Esophagus muscularis mucosa (tissue), 4 donors: Measurements from ENCODE around the gene PLEKHM1. TPM values are rescaled to one million over a fixed set of nuclear protein-coding genes. Genes with fewer than 3 reads are reported as not detected.
"Not testable (repeated sequence)": the region's sequence is repeated elsewhere in the genome, so short reads cannot be mapped to it uniquely, and the experiment has no call there.

Source experiments
- DNase-seq: peaks from one replicate; pipeline ENCODE4 v3.0.0-alpha.2; 2017; ENCODE audit errors: extremely low spot score
- H3K27ac ChIP-seq, 4 donors: fragments of 200-600 bp; sonication (generic); replicated peaks in 1 of 4; 1 replicate in 3 of 4; 2 replicates in 1 of 4; pipeline ENCODE4 v1.5.1; 2016 to 2019; ENCODE audit warnings: mild to moderate bottlenecking in 1 of 4
- H3K27me3 ChIP-seq, 4 donors: fragments of 200-600 bp; sonication (generic); one replicate each; pipeline versions ENCODE4 v1.5.1 to v1.6.0; 2016 to 2019
- H3K36me3 ChIP-seq, 4 donors: fragments of 200-600 bp; sonication (generic); one replicate each; pipeline ENCODE4 v1.5.1; 2016 to 2019
- H3K4me1 ChIP-seq, 4 donors: fragments of 200-600 bp; sonication (generic); one replicate each; pipeline ENCODE4 v1.5.1; 2016 to 2019
- H3K4me3 ChIP-seq, 4 donors: fragments of 200-600 bp; sonication (generic); 1 replicate in 2 of 4; 2 replicates in 2 of 4; pipeline ENCODE4 v1.5.1; 2016 to 2019; ENCODE audit warnings: mild to moderate bottlenecking in 4 of 4, moderate library complexity in 1 of 4
- H3K9me3 ChIP-seq, 4 donors: fragments of 200-600 bp; sonication (generic); 1 replicate in 3 of 4; 2 replicates in 1 of 4; pipeline ENCODE4 v1.5.1; 2016 to 2019
- POLR2AphosphoS5 ChIP-seq, 2 donors: sonication (generic); formaldehyde crosslinking; IDR thresholded peaks; one replicate each; pipeline ENCODE4 v1.6.1; 2017; ENCODE audit warnings: antibody characterized with exemption in 2 of 2
- WGBS: methylation state at CpG from one replicate; pipeline ENCODE4 v1.1.5; 2018; 5-methylcytosine and 5-hydroxymethylcytosine counted together
- intact Hi-C: fragments of 100-400 bp; cut with DNase I; formaldehyde crosslinking; loops from one replicate; pipeline ENCODE4 v1.15.1; 2023
- total RNA-seq, 4 donors: library from RNA; depleted of rRNA; stranded (reverse); fragments of >200 nt; gene quantifications; one replicate each; pipeline versions ENCODE4 v1.1.0 to v1.2.1, GENCODE V29; 2016

PLEKHM1 gene
- total RNA-seq, 4 donors from 2014 or later: 28.5 to 38.0 (median 36.0) TPM

- DNase-seq, H3K27me3 ChIP-seq, H3K27ac ChIP-seq, H3K4me3 ChIP-seq, H3K9me3 ChIP-seq, H3K36me3 ChIP-seq, intact Hi-C loops: not testable (repeated sequence)
- 78% methylated on average over 2 of the region's 4 CpGs for WGBS
- H3K4me1 ChIP-seq: peaks cover 14 to 33% (median 31%) of the 10 kb centered on the region in 4 donors
These were observed 1.6 kb upstream of the PLEKHM1 start for GRCh38 chr17:45492156-45492555.

- H3K36me3 ChIP-seq, H3K27me3 ChIP-seq, H3K9me3 ChIP-seq, intact Hi-C loops, DNase-seq: not testable (repeated sequence)
- Histone ChIP-seq H3K4me3 (peak overlapping the region; percentile 72 to 81 (median 77)), H3K4me1 (peaks cover 14 to 36% (median 33%) of the 10 kb centered on the region in 4 donors), H3K27ac (peak overlapping the region; percentile 86 to 93 (median 90))
- WGBS: under 1% methylated on average over 23 of the region's 30 CpGs
These were observed 323 bp downstream of the PLEKHM1 start for GRCh38 chr17:45490198-45490597.

- H3K4me3 ChIP-seq, H3K9me3 ChIP-seq, H3K36me3 ChIP-seq, DNase-seq, intact Hi-C loops, H3K27me3 ChIP-seq: not testable (repeated sequence)
- H3K4me1 ChIP-seq: peaks cover 23 to 48% (median 47%) of the 10 kb centered on the region in 4 donors
- 25% methylated on average over 2 of the region's 2 CpGs for WGBS
- peak overlapping the region; percentile 71 to 93 (median 88) for H3K27ac ChIP-seq
- TF ChIP-seq POLR2AphosphoS5 (IDR thresholded peaks at IDR 0.05): peak; percentile 74 to 82
These were observed 2.8 kb downstream of the PLEKHM1 start for GRCh38 chr17:45487704-45488103.

- H3K4me1 ChIP-seq: peaks cover 19 to 36% (median 31%) of the 10 kb centered on the region in 4 donors
- intact Hi-C loops, H3K27ac ChIP-seq, H3K9me3 ChIP-seq, H3K4me3 ChIP-seq, DNase-seq, H3K27me3 ChIP-seq: not testable (repeated sequence)
- peaks cover 0 to 18% (median 0%) of the 10 kb centered on the region in 4 donors for H3K36me3 ChIP-seq
- WGBS: 63% methylated on average over 3 of the region's 5 CpGs
These were observed 6.8 kb downstream of the PLEKHM1 start for GRCh38 chr17:45483591-45484216.

GRCh38 chr17:45483177-45483576 lies 7.3 kb downstream of the PLEKHM1 start:
- H3K27me3 ChIP-seq, H3K27ac ChIP-seq, intact Hi-C loops, H3K9me3 ChIP-seq, H3K4me3 ChIP-seq, DNase-seq: not testable (repeated sequence)
- H3K36me3 ChIP-seq: peaks cover 0 to 19% (median 1%) of the 10 kb centered on the region in 4 donors
- 72% methylated on average over 2 of the region's 3 CpGs for WGBS
- peaks cover 16 to 31% (median 25%) of the 10 kb centered on the region in 4 donors for H3K4me1 ChIP-seq

- H3K27ac ChIP-seq, intact Hi-C loops, H3K9me3 ChIP-seq, H3K4me3 ChIP-seq, H3K27me3 ChIP-seq, DNase-seq: not testable (repeated sequence)
- no CpG with 5 or more reads among the region's 4 CpGs for WGBS
- Histone ChIP-seq H3K4me1 (peaks cover 9 to 22% (median 17%) of the 10 kb centered on the region in 4 donors), H3K36me3 (peaks cover 5 to 28% (median 9%) of the 10 kb centered on the region in 4 donors)
These were observed 8.2 kb downstream of the PLEKHM1 start for GRCh38 chr17:45482317-45482716.

GRCh38 chr17:45475436-45475835 lies 15.1 kb downstream of the PLEKHM1 start:
- H3K9me3 ChIP-seq, H3K27ac ChIP-seq, H3K4me3 ChIP-seq, H3K27me3 ChIP-seq, H3K4me1 ChIP-seq, intact Hi-C loops, DNase-seq: not testable (repeated sequence)
- WGBS: 95% methylated on average over 14 of the region's 14 CpGs
- H3K36me3 ChIP-seq: peaks cover 31 to 68% (median 55%) of the 10 kb centered on the region in 4 donors

GRCh38 chr17:45472249-45472648 lies 18.3 kb downstream of the PLEKHM1 start:
- intact Hi-C loops, H3K27me3 ChIP-seq, H3K4me3 ChIP-seq, H3K9me3 ChIP-seq, H3K27ac ChIP-seq, H3K4me1 ChIP-seq, DNase-seq: not testable (repeated sequence)
- 72% methylated on average over 3 of the region's 3 CpGs for WGBS
- peaks cover 30 to 71% (median 64%) of the 10 kb centered on the region in 4 donors for H3K36me3 ChIP-seq

GRCh38 chr17:45469204-45469563 lies 21.3 kb downstream of the PLEKHM1 start:
- H3K4me3 ChIP-seq, DNase-seq, H3K27ac ChIP-seq, H3K4me1 ChIP-seq, intact Hi-C loops, H3K9me3 ChIP-seq, H3K27me3 ChIP-seq: not testable (repeated sequence)
- H3K36me3 ChIP-seq: peaks cover 11 to 55% (median 44%) of the 10 kb centered on the region in 4 donors
- 50% methylated on average over 3 of the region's 4 CpGs for WGBS

GRCh38 chr17:45468293-45469203 lies 22.0 kb downstream of the PLEKHM1 start:
- H3K4me1 ChIP-seq, H3K27ac ChIP-seq, H3K4me3 ChIP-seq, DNase-seq, H3K27me3 ChIP-seq, intact Hi-C loops, H3K9me3 ChIP-seq: not testable (repeated sequence)
- H3K36me3 ChIP-seq: peaks cover 5 to 49% (median 38%) of the 10 kb centered on the region in 4 donors
- WGBS: 90% methylated on average over 10 of the region's 14 CpGs

GRCh38 chr17:45461524-45462327 lies 28.8 kb downstream of the PLEKHM1 start:
- intact Hi-C loops, H3K27ac ChIP-seq, DNase-seq, H3K4me3 ChIP-seq, H3K27me3 ChIP-seq, H3K9me3 ChIP-seq: not testable (repeated sequence)
- WGBS: 47% methylated on average over 2 of the region's 8 CpGs
- peaks cover 0 to 33% (median 21%) of the 10 kb centered on the region in 4 donors for H3K36me3 ChIP-seq
- peaks cover 0 to 11% (median 2%) of the 10 kb centered on the region in 4 donors for H3K4me1 ChIP-seq
